Sigmoid colon (tissue), 7 donors: ENCODE results near the gene PNPLA6. TPM values are rescaled to one million over a fixed set of nuclear protein-coding genes. Genes with fewer than 3 reads are reported as not detected.

Experiments
- DNase-seq: peaks from one replicate; pipeline ENCODE4 v3.0.0-alpha.2; 2019
- H3K27ac ChIP-seq, 4 donors: fragments of 200-600 bp; sonication (generic); one replicate each; pipeline ENCODE4 v1.5.1; 2016 to 2019; ENCODE audit warnings: mild to moderate bottlenecking in 1 of 4
- H3K27me3 ChIP-seq, 3 donors: fragments of 200-600 bp; sonication (generic); one replicate each; pipeline ENCODE4 v1.5.1; 2019; ENCODE audit warnings: mild to moderate bottlenecking in 1 of 3
- H3K36me3 ChIP-seq, 4 donors: fragments of 200-600 bp; sonication (generic); one replicate each; pipeline ENCODE4 v1.5.1; 2016 to 2019
- H3K4me1 ChIP-seq, 4 donors: fragments of 200-600 bp; sonication (generic); one replicate each; pipeline ENCODE4 v1.5.1; 2017 to 2019
- H3K4me3 ChIP-seq, 4 donors: fragments of 200-600 bp; sonication (generic); one replicate each; pipeline ENCODE4 v1.5.1; 2017 to 2019; ENCODE audit warnings: mild to moderate bottlenecking in 2 of 4, moderate library complexity in 1 of 4
- H3K9me3 ChIP-seq, 4 donors: fragments of 200-600 bp in 3 of 4; sonication (generic) in 3 of 4; one replicate each; pipeline versions ENCODE4 v1.5.1 to v1.6.1; 2013 to 2019
- CTCF ChIP-seq, 4 experiments: fragments of 450-650 bp in 3 of 4; fragments of 200-600 bp in 1 of 4; IDR thresholded peaks; one replicate each; pipeline ENCODE4 v1.5.1; 2016 to 2019; ENCODE audit warnings: antibody characterized with exemption in 4 of 4, mild to moderate bottlenecking in 3 of 4, moderate library complexity in 2 of 4
- EP300 ChIP-seq, 4 donors: sonication (generic); formaldehyde crosslinking; IDR thresholded peaks; one replicate each; pipeline ENCODE4 v1.6.1; 2017; ENCODE audit warnings: antibody characterized with exemption in 4 of 4
- POLR2A ChIP-seq, 2 donors: fragments of 450-650 bp; IDR thresholded peaks; one replicate each; pipeline ENCODE4 v1.6.1; 2016; ENCODE audit warnings: antibody characterized with exemption in 2 of 2, mild to moderate bottlenecking in 2 of 2, moderate library complexity in 2 of 2
- POLR2AphosphoS5 ChIP-seq, 4 donors: sonication (generic); formaldehyde crosslinking; IDR thresholded peaks; one replicate each; pipeline ENCODE4 v1.6.1; 2017; ENCODE audit warnings: antibody characterized with exemption in 4 of 4
- WGBS, 2 donors: extraction: QIAGEN DNeasy Blood & Tissue Kit; methylation state at CpG; one replicate each; pipeline ENCODE4 v1.1.7; 2013; 5-methylcytosine and 5-hydroxymethylcytosine counted together
- intact Hi-C: fragments of 100-400 bp; cut with DNase I; formaldehyde crosslinking; loops from one replicate; pipeline ENCODE4 v1.15.1; 2023
- polyA plus RNA-seq, 3 donors: library from polyadenylated mRNA; stranded (reverse); fragments of 200-250 nt; gene quantifications; one replicate each; pipeline ENCODE4 v1.2.3, GENCODE V29; 2013
- total RNA-seq, 4 donors: library from RNA; depleted of rRNA; stranded (reverse); fragments of >200 nt; gene quantifications; one replicate each; pipeline ENCODE4 v1.1.0, GENCODE V29; 2016
- donor health status: healthy with polysubstance abuse.
- donor health status: Bipolar disorder and iron deficiency.
- donor health status: healthy.

Gene PNPLA6
- total and polyA plus RNA-seq, 7 donors: 13.6 to 77.0 (median 40.3) TPM

- H3K27ac ChIP-seq: peak overlapping the region in 3 of 4 donors; percentile 20 to 45 (median 23)
- no peak for DNase-seq
- TF ChIP-seq CTCF (IDR thresholded peaks at IDR 0.05) (no peak), POLR2A (IDR thresholded peaks at IDR 0.05) (no peak), EP300 (IDR thresholded peaks at IDR 0.05) (no peak), POLR2AphosphoS5 (IDR thresholded peaks at IDR 0.05) (no peak)
- intact Hi-C loops: no loop called here
- 58 to 86% methylated on average over 3 of the region's 3 CpGs for WGBS, 2 donors
- peaks cover 18 to 68% (median 45%) of the 10 kb centered on the region in 4 donors for H3K36me3 ChIP-seq
- H3K9me3 ChIP-seq: no peaks in the 10 kb centered on the region
- H3K4me1 ChIP-seq: no peaks in the 10 kb centered on the region
- H3K4me3 ChIP-seq: no peak overlapping the region
- no peaks in the 10 kb centered on the region for H3K27me3 ChIP-seq
These were observed 9.1 kb downstream of the PNPLA6 start for GRCh38 chr19:7544626-7545025.

- no peak for DNase-seq
- peaks cover 21 to 66% (median 43%) of the 10 kb centered on the region in 4 donors for H3K36me3 ChIP-seq
- H3K27ac ChIP-seq: peak overlapping the region in 1 of 4 donors; percentile 45
- 85 to 86% methylated on average over 8 of the region's 8 CpGs for WGBS, 2 donors
- no peak for TF ChIP-seq POLR2AphosphoS5 (IDR thresholded peaks at IDR 0.05)
- no peak for TF ChIP-seq CTCF (IDR thresholded peaks at IDR 0.05)
- TF ChIP-seq POLR2A (IDR thresholded peaks at IDR 0.05): no peak
- TF ChIP-seq EP300 (IDR thresholded peaks at IDR 0.05): no peak
- H3K4me3 ChIP-seq: no peak overlapping the region
- intact Hi-C loops: no loop called here
- no peaks in the 10 kb centered on the region for H3K4me1 ChIP-seq
- H3K9me3 ChIP-seq: no peaks in the 10 kb centered on the region
- H3K27me3 ChIP-seq: no peaks in the 10 kb centered on the region
These were observed 9.8 kb downstream of the PNPLA6 start for GRCh38 chr19:7545300-7545699.

GRCh38 chr19:7545904-7546303 lies 10.4 kb downstream of the PNPLA6 start:
- intact Hi-C loops: no loop called here
- WGBS, 2 donors: 11 to 50% methylated on average over 1 of the region's 1 CpG
- no peak for DNase-seq
- TF ChIP-seq EP300 (IDR thresholded peaks at IDR 0.05) (no peak), POLR2A (IDR thresholded peaks at IDR 0.05) (no peak), POLR2AphosphoS5 (IDR thresholded peaks at IDR 0.05) (no peak), CTCF (IDR thresholded peaks at IDR 0.05) (no peak)
- Histone ChIP-seq H3K4me3 (no peak overlapping the region), H3K27ac (no peak overlapping the region), H3K36me3 (peaks cover 25 to 66% (median 41%) of the 10 kb centered on the region in 4 donors), H3K9me3 (no peaks in the 10 kb centered on the region), H3K4me1 (peaks cover 0 to 3% (median 2%) of the 10 kb centered on the region in 4 donors), H3K27me3 (no peaks in the 10 kb centered on the region)

- intact Hi-C loops: no loop called here
- Histone ChIP-seq H3K4me3 (no peak overlapping the region), H3K27me3 (no peaks in the 10 kb centered on the region), H3K27ac (no peak overlapping the region), H3K4me1 (peaks cover 0 to 11% (median 11%) of the 10 kb centered on the region in 4 donors), H3K9me3 (no peaks in the 10 kb centered on the region), H3K36me3 (peaks cover 14 to 55% (median 28%) of the 10 kb centered on the region in 4 donors)
- DNase-seq: no peak
- WGBS, 2 donors: 85 to 86% methylated on average over 3 of the region's 3 CpGs
- TF ChIP-seq EP300 (IDR thresholded peaks at IDR 0.05) (no peak), POLR2A (IDR thresholded peaks at IDR 0.05) (no peak), CTCF (IDR thresholded peaks at IDR 0.05) (no peak), POLR2AphosphoS5 (IDR thresholded peaks at IDR 0.05) (no peak)
These were observed 11.6 kb downstream of the PNPLA6 start for GRCh38 chr19:7547159-7547558.
